Astrocyte (in vitro differentiated cells and primary cell): Measurements from ENCODE around the gene IL13.

ENCODE experiments used
- CTCF ChIP-seq: IDR thresholded peaks from 2 replicates; pipeline ENCODE4 v1.5.1; 2011; ENCODE audit warnings: low read depth, mild to moderate bottlenecking, inconsistent platforms, low read length, moderate library complexity; ENCODE audit not compliant: insufficient read depth
- EZH2 ChIP-seq: IDR thresholded peaks from 2 replicates; pipeline ENCODE4 v1.6.1; 2012; ENCODE audit warnings: mild to moderate bottlenecking, low read length, inconsistent platforms; ENCODE audit not compliant: insufficient read depth

- TF ChIP-seq CTCF (no peak), EZH2 (no peak)
Observed at GRCh38 chr5:132648355-132648754, 9.6 kb upstream of the IL13 start.
